GM19023 (cell line): Measurements from ENCODE around the gene CATSPERE.

Source experiments
- ATAC-seq: cut with Tn5 transposase; IDR thresholded peaks from one replicate; pipeline ENCODE4 v1.9.1; 2021; ENCODE audit warnings: mild to moderate bottlenecking, moderate library complexity; ENCODE audit not compliant: unreplicated experiment

CATSPERE gene, protein sequence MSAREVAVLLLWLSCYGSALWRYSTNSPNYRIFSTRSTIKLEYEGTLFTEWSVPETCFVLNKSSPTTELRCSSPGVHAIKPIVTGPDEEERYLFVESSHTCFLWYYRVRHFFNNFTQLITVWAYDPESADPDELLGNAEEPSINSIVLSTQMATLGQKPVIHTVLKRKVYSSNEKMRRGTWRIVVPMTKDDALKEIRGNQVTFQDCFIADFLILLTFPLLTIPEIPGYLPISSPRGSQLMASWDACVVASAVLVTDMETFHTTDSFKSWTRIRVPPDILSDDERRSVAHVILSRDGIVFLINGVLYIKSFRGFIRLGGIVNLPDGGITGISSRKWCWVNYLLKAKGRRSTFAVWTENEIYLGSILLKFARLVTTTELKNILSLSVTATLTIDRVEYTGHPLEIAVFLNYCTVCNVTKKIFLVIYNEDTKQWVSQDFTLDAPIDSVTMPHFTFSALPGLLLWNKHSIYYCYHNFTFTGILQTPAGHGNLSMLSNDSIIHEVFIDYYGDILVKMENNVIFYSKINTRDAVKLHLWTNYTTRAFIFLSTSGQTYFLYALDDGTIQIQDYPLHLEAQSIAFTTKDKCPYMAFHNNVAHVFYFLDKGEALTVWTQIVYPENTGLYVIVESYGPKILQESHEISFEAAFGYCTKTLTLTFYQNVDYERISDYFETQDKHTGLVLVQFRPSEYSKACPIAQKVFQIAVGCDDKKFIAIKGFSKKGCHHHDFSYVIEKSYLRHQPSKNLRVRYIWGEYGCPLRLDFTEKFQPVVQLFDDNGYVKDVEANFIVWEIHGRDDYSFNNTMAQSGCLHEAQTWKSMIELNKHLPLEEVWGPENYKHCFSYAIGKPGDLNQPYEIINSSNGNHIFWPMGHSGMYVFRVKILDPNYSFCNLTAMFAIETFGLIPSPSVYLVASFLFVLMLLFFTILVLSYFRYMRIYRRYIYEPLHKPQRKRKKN

DNA sequence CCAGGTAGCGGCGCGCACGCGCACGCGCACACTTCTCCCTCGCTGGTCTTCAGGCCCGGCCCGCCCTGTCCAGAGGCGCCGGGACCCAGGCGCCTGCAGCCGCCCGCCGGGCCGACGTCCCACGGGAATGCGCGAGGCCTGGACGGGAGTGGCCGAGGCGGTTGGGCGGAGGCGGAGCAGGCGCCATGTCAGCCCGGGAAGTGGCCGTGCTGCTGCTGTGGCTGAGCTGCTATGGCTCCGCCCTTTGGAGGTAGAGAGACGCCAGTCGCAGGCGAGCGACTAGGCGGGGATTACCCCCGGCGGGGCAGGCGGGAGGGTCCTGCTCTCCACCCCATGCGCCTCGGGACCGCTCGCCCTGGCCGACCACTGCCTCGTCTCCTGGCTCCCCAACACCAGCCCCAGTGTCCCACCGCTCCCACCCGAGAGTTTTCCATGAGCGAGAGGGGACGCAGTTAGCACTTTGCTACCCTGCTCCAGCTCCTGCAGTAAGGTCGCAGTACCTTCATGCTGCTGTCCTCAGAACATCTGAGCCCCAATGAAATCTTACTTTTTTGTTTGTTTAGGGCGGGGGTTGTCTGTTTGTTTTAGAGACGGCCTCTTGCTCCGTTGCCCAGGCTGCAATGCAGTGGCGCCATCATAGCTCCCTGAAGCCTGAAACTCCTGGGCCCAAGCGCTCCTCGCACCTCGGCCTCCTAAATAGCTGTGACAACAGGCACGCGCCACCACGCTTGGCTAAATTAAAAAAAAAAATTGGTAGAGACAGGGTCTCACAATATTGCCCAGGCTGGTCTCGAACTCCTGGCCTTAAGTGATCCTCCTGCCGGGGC, at the start of gene CATSPERE:
CATSPERE (plus strand) TSS at position 29 of the 827 bp plus-strand sequence; CDS start at position 186, 157 bp downstream.
- peak; percentile 99 for ATAC-seq

DNA sequence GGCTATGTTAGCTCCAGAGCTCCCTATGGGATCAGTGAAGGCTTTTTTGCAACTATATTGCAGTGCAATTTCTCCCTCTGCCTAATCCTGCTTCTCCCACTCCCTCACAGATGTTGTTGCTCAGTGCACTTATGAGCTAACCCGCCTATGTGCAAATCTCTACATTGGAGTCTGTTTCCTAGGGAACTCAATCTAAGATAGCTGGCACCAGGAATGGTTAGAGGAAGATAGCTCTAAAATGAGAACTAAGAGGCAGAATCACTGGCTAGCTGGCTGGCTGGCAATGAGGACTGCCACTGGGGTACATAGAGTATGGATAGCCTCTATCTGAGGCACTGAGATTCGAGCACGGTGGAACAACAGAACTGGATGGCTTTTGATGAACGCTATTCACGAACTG, 48.9 kb upstream of the CATSPERE start:
- ATAC-seq, result no peak

DNA sequence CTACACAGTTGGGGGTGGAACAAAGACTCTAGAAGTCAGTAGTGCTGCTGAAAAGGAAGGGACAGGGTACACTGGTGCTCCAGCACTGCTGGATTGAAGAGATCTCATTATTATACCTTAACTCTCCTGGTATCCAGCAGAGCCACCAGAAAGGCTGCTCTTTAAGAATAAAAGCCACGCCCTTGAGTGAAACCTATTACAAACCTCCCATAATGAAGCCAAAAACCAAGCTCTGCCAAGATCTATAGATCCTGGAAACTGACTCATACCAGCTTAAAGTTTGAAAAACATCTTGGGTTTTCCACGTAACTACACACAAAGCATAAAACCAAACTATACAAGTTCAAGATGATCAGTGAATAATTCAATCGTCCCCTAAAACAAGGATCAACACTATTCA, 47.3 kb upstream of the CATSPERE start:
- ATAC-seq, result no peak

DNA sequence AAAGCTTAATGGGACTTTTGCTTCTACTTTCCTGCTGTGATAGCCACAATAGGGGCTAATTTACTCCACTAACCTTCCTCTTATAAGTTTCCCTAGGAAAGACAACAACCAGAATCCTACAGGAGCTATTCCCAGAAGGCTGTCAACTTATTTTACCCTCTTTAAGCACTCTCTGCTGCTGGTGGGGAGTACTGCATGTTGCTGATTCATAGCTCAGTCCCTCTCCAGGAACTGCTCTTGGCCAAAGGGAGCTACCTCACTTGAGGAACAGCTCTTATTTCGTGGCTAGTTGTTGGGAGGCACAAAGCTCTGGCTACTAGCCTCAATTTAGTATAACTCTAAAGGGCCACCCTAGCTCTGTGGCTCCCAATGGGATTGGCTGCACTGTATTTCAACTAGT, 46.5 kb upstream of the CATSPERE start:
- ATAC-seq, result no peak

DNA sequence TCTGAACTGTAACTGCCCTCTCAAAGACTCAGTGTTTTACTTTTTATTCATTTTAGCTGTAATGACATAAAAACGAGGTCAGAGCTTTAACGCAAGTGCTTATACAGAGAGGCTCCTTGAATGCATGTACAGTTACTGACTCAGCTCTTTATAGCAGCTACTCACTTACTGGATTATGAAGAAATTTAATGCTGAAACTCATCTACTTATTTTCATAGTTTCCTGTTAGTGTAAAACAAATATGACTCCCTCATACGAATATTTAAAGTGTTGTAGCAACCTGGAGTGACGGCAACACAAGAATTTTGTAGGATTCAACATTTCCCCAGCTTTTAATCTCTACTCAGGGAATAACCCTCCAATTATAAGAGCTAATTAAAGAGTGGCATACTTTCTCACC, 42.0 kb upstream of the CATSPERE start:
- ATAC-seq, result no peak

DNA sequence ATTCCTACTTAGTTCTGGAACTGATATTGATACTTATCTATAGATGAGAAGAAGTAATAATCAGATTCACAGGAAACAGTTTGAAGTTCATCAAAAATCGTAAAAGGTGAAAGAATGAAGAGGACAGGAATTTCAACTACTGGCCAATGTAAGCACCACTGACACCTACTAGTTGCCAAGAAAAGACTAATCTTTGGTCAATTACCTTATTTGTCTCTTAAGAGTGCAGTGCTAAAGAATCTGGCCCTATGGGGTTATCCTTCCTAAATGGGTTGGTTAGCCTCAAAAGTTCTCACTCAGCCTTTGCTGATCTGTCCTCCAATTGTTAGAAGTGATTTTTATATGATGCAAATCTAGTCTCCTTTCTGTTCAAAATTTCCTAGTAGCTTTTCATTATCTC, 38.9 kb upstream of the CATSPERE start:
- ATAC-seq, result no peak

DNA sequence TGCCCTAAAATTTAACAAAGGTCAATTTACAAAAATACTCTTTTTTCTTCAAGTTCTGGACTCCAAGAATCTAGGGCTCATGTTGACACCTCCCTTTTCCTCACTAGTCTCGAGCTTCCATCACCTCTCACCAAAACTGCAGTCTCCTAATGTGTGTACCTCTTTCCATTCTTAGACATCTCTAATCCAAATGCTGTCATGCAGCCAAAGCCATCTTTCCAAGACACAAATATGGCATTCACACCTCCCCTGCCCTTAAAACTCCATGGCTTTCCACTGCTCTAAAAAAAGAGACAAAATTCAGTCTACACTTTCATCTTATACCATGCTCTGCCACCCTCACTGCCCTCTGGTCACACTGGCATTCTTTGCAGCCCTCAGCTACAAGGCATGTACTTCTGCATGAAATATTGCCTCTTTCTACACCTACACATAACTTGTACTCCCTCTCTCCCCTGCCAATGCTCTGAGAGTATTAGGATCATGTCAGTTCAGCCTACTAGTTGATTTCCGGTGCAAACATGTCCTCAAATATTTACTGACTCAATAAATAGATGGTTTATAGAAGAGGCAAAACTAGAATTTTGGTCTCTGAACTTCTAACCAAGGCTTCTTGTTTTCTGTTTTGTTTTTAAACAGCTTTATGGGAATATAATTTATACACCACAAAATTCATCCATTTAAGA, 36.3 kb upstream of the CATSPERE start:
- ATAC-seq, result no peak

DNA sequence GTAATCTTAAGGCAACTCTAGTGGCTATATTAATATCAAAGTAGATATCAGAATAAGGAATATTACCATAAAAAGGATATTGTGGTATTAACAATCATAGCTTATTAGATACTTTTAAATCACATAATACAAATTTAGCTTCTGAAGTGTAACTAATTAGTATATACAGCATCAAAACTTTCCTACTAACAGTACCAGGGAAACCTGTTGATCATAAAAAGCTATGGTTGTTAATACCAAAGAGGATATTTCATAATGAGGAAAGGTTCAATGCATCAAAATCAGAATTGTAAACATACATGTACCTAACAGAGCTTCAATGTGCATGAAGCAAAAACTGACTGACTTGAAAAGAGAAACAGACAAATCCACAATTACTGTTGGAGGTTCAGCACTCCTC, 33.4 kb upstream of the CATSPERE start:
- ATAC-seq, result no peak

DNA sequence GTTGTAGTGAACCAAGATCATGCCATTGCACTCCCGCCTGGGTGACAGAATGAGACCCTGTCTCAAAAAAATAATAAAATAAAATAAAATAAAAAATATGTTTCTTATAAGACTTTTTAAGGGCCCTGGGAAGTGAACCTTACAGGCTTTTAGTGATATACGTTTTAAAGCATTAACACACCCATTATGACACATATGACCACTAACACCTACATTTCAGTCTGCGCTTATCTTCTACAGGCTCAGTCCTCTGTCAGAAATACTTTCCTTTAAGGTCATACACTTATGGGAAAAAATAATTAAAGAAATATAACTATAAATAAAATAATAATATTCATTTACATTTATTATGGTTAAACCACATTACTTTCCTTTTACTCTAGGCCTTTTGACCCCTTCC, 31.3 kb upstream of the CATSPERE start:
- ATAC-seq, result no peak

DNA sequence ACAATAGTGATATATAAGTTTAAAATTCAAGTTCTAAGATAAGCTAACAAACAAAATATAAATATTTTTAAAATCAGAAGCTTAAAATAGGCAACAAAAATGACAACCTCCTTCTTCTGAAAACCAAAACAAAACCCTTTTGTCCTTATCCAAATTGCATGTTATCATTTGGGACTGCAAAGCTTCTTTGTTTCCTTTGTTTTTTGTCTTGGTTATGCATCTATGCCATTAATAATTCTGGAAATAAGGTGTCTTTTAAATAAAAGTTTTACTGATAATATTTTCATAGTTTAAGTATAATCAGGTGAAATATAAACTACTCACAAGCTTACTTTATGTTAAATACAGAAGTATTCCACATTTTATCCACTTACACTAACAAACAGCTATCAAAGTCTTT, 29.9 kb upstream of the CATSPERE start:
- no peak for ATAC-seq

DNA sequence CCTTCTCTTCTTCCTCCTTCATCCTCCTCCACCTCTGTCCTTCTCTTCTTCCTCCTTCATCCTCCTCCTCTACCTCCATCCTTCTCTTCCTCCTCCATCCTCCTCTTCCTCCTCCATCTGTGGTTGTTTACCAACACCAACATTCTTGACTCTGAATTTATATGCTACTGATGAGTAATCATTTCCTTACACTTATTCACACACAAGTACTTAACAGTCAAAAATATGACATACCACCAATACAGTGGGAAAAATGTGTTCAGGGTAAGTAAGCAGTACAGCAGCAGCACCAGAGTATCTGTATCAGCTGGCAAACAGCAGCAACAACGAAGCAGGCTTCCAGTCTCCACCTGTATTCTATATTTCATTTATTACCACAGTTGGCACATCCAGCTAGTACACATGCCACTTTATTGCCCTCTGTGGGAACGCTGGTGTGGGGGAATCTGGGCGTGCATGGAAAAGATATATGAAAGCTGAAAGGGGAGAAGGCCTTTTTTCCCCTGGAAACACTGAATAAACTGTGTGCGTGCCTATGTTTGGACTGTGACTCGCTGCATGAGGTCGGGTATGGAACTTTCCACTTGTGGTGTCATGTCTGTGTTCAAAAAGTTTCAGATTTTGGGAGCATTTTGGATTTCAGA, 25.4 kb upstream of the CATSPERE start:
- ATAC-seq, result no peak

DNA sequence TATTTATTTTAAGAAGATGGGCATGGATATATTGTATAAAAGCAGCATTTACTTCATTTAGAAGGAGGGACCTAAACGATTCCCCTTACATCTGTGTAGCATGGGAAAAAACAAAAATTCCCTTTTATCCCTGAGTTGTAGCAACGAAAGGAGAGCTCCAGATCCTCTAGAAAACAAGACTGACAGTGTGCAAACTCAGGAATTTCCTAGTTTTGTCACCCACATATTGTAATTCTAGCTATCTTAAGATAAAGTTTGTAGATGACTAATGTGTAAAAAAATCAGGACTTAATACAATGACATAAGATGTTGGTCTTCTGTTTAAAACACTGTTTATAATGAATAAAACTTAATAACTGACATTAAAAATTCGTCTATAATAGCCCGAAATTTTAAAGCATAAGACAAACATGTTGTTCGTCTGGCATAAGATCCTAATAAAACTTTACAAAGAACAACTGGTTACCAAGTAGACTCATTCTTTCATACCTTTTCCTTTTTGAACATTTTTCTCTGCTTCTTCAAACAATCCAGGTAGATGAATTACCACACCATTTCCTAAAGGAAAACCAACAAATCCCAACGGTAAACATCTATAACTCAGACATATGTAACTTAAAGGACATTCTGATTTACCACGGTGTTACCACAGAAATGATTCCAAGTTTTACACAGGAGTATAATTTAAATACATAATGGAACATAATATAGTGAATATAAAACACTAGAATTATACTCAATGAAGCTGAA, 24.6 kb upstream of the CATSPERE start:
- no peak for ATAC-seq

DNA sequence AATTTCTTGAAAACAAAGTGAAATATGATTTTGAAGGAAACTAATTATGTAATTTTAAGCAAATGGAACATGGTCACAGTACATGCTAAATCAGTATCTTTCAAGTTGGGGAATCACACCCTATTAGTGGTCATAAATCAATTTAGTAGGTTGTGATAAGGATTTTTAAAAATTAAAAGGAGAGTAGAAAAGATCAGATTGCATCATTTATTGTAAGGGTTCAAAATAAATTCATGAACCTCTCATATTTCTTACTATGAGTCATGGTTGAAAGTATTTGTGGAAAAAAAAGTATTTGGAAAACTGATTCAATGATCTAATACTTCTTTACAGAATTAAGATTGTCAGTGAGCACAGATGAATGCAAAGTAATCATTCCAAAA, 24.0 kb upstream of the CATSPERE start:
- no peak for ATAC-seq

DNA sequence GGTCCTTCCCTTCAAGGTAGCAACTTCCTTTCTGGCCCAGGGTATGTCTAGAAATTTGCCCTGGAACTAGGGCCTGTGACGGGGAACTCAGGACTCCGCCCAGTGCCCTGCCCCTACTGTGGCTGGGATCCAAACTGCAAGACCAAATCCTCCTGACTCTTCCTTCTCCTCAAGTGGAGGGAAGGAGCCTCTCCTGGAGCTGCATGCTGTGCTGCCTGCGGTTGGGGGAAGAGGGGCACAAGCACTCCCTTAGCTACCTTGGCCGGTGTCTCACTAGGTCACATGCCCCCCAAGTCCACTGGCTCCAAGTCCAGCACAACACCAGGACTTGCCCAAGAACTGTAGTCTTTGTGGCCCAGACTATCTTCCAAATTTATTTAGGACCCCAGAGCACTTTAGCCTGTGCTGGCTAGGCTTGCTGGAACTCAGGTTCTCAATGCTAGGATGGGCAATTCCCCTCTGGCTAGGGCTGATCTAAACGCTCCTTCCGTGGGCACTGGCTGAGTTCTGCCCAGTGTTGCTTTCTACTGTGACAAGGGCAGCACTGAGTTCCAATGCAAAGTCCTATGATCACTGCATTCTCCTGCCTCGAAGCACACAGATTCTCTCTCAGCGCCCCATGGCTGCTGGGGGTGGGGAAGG, 21.6 kb upstream of the CATSPERE start:
- ATAC-seq, result no peak

DNA sequence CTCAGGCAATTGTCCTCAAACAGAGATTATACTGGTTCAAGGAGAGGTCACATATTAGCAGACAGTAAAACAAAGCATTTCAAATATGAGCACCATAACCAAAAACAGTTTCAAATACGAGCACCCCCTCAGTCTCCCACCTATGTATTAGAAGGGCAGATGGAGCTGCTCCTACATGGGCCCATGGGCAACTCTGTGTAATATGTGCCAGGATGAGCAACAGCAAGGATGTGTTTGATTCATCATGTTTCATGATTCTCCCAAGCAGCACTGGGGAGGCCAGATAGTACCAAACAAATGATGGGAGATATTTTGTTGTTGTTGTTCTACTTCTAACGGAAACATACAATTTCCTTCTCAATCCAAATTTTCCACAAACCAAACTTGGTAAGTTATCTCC, 18.2 kb upstream of the CATSPERE start:
- ATAC-seq, result no peak

DNA sequence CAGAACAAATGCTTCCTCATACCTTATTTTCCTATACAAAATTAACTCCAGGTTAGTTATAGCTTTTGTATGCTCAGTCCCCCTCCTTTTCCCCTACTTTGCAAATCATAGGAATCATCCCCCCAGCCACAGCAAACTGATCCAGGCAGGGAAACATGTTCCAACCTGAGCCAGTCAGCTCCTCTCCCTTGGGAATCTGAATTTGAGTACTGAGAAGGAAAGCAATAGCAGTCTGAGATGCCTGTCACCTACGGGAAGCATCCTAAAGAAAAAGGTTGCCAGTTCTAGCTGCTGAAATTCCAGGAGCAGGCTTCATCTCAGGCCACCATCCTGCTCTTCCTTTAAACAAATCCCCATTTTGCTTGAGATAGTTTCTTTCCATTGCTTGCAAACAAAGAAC, 16.2 kb upstream of the CATSPERE start:
- no peak for ATAC-seq

DNA sequence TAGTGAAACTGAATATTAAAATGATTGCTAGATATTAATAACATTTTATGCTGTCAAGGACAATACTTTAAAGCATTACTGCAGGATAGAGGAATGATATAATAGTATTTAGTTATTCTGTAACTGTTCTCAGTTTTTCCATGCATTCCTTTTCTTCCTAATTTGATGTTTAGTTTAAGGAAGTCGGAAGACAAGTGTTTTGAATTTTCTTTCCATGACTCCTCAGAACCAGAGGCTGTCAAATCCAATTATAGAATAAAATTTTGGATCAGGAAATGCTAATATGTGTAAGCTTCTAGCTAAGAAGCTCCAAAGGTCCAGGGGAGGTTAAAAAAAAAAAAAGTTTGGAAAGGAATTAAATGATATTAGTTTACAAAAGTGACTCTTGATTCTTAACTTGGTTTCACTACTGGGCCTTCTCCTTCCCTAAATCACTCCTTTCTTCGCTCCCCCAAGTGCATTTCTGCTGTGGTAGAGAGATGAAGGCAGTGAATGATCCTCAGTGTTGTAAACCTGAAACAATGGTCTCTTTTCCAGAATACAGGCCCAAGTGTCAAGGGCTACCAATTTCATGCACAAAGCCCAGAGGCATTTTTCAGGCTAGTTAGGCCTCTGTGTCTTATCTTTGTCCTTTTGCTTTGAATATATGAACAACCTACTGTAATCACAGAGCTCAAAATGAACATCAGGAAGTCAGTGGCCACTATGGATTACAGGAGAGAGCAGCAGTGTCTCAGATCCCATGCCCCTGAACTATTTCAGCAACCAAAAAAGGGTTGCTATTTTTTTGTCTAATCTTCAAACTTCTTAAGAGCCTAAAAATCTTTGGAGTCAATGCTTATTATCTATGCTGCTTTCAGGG, 15.5 kb upstream of the CATSPERE start:
- no peak for ATAC-seq

DNA sequence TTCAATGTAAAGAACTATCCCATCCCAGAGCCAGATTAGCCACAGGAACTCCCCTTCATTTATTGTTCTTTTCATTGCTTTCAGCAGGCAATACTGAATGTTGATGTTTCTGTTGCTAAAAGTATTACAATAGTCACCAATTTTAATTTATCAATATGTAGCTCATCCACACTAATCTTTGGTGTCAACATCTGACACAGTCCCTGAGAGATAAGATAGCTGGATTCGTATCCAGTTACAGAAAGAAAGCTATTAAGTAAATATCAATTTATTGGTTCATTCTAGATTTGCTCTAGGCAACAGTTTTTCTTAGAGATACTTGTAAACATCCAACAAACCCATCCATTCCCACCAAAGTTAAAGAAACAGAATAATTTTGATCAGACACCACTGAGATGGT, 14.0 kb upstream of the CATSPERE start:
- ATAC-seq, result no peak
